Measurements from ENCODE around the gene COL4A4. TPM values are rescaled to one million over a fixed set of nuclear protein-coding genes. Genes with fewer than 3 reads are reported as not detected.

The COL4A4 gene
- total RNA-seq, 2 donors from 2014 or later = 0.08 to 0.26 TPM

GRCh38 chr2:227052879-227053278 lies 111.1 kb downstream of the COL4A4 start:
- peaks cover 8% of the 10 kb centered on the region for H3K27me3 Mint-ChIP-seq
- no peak overlapping the region for H3K27ac Mint-ChIP-seq
- peaks cover 3% of the 10 kb centered on the region for H3K9me3 Mint-ChIP-seq
- no peak overlapping the region for H3K4me3 Mint-ChIP-seq
- no peaks in the 10 kb centered on the region for H3K36me3 Mint-ChIP-seq (ENCODE audit: low read depth)
- H3K4me1 Mint-ChIP-seq = no peaks in the 10 kb centered on the region
- ATAC-seq (replicated peaks) = no peak

- Mint-ChIP-seq H3K36me3 (ENCODE audit: low read depth) (no peaks in the 10 kb centered on the region), H3K9me3 (peaks cover 3% of the 10 kb centered on the region), H3K4me3 (no peak overlapping the region), H3K27ac (no peak overlapping the region), H3K4me1 (no peaks in the 10 kb centered on the region), H3K27me3 (peaks cover 6% of the 10 kb centered on the region)
- ATAC-seq (replicated peaks) = no peak
Measured at GRCh38 chr2:227043981-227044380, 120.0 kb downstream of the COL4A4 start.

- Mint-ChIP-seq H3K27me3 (peaks cover 23% of the 10 kb centered on the region), H3K4me3 (no peak overlapping the region), H3K9me3 (no peaks in the 10 kb centered on the region), H3K27ac (no peak overlapping the region), H3K4me1 (no peaks in the 10 kb centered on the region), H3K36me3 (ENCODE audit: low read depth) (no peaks in the 10 kb centered on the region)
- ATAC-seq (replicated peaks) = no peak
Measured at GRCh38 chr2:227038550-227039189, 125.3 kb downstream of the COL4A4 start.

GRCh38 chr2:227036527-227036926 lies 127.5 kb downstream of the COL4A4 start:
- Mint-ChIP-seq H3K27me3 (peaks cover 23% of the 10 kb centered on the region), H3K27ac (no peak overlapping the region), H3K4me3 (no peak overlapping the region), H3K4me1 (no peaks in the 10 kb centered on the region), H3K9me3 (no peaks in the 10 kb centered on the region), H3K36me3 (ENCODE audit: low read depth) (no peaks in the 10 kb centered on the region)
- ATAC-seq (replicated peaks) = no peak

GRCh38 chr2:227035711-227036367 lies 128.2 kb downstream of the COL4A4 start:
- no peak for ATAC-seq (replicated peaks)
- no peaks in the 10 kb centered on the region for H3K4me1 Mint-ChIP-seq
- no peaks in the 10 kb centered on the region for H3K9me3 Mint-ChIP-seq
- no peak overlapping the region for H3K4me3 Mint-ChIP-seq
- no peak overlapping the region for H3K27ac Mint-ChIP-seq
- H3K36me3 Mint-ChIP-seq (ENCODE audit: low read depth) = no peaks in the 10 kb centered on the region
- peaks cover 26% of the 10 kb centered on the region for H3K27me3 Mint-ChIP-seq

- peak; percentile 51 for ATAC-seq (replicated peaks)
- H3K36me3 Mint-ChIP-seq (ENCODE audit: low read depth) = no peaks in the 10 kb centered on the region
- no peak overlapping the region for H3K27ac Mint-ChIP-seq
- no peak overlapping the region for H3K4me3 Mint-ChIP-seq
- H3K9me3 Mint-ChIP-seq = no peaks in the 10 kb centered on the region
- peaks cover 17% of the 10 kb centered on the region for H3K27me3 Mint-ChIP-seq
- H3K4me1 Mint-ChIP-seq = no peaks in the 10 kb centered on the region
Measured at GRCh38 chr2:227033471-227034148, 130.4 kb downstream of the COL4A4 start.

GRCh38 chr2:227031379-227031778 lies 132.6 kb downstream of the COL4A4 start:
- Mint-ChIP-seq H3K27me3 (peaks cover 13% of the 10 kb centered on the region), H3K4me3 (no peak overlapping the region), H3K36me3 (ENCODE audit: low read depth) (no peaks in the 10 kb centered on the region), H3K9me3 (no peaks in the 10 kb centered on the region), H3K27ac (no peak overlapping the region), H3K4me1 (no peaks in the 10 kb centered on the region)
- no peak for ATAC-seq (replicated peaks)

GRCh38 chr2:227030789-227031188 lies 133.2 kb downstream of the COL4A4 start:
- Mint-ChIP-seq H3K27ac (no peak overlapping the region), H3K36me3 (ENCODE audit: low read depth) (no peaks in the 10 kb centered on the region)

GRCh38 chr2:227029426-227030105 lies 134.4 kb downstream of the COL4A4 start:
- no peak overlapping the region for H3K27ac Mint-ChIP-seq
- H3K9me3 Mint-ChIP-seq = no peaks in the 10 kb centered on the region
- ATAC-seq (replicated peaks) = no peak
- peaks cover 6% of the 10 kb centered on the region for H3K27me3 Mint-ChIP-seq
- H3K4me1 Mint-ChIP-seq = no peaks in the 10 kb centered on the region
- H3K4me3 Mint-ChIP-seq = no peak overlapping the region
- no peaks in the 10 kb centered on the region for H3K36me3 Mint-ChIP-seq (ENCODE audit: low read depth)

More at GRCh38 chr2:227030789-227031188, 133.2 kb downstream of the COL4A4 start:
- no peaks in the 10 kb centered on the region for H3K4me1 Mint-ChIP-seq
- H3K4me3 Mint-ChIP-seq = no peak overlapping the region
- no peaks in the 10 kb centered on the region for H3K9me3 Mint-ChIP-seq
- no peak for ATAC-seq (replicated peaks)
- peaks cover 13% of the 10 kb centered on the region for H3K27me3 Mint-ChIP-seq

- Mint-ChIP-seq H3K4me1 (no peaks in the 10 kb centered on the region), H3K27me3 (peaks cover 2% of the 10 kb centered on the region), H3K4me3 (no peak overlapping the region), H3K9me3 (no peaks in the 10 kb centered on the region), H3K27ac (no peak overlapping the region), H3K36me3 (ENCODE audit: low read depth) (no peaks in the 10 kb centered on the region)
- no peak for ATAC-seq (replicated peaks)
Measured at GRCh38 chr2:227025510-227025909, 138.5 kb downstream of the COL4A4 start.

GRCh38 chr2:227022608-227023007 lies 141.4 kb downstream of the COL4A4 start:
- Mint-ChIP-seq H3K9me3 (no peaks in the 10 kb centered on the region), H3K4me3 (no peak overlapping the region), H3K36me3 (ENCODE audit: low read depth) (no peaks in the 10 kb centered on the region), H3K4me1 (no peaks in the 10 kb centered on the region), H3K27ac (no peak overlapping the region), H3K27me3 (no peaks in the 10 kb centered on the region)
- ATAC-seq (replicated peaks) = no peak

- Mint-ChIP-seq H3K9me3 (no peaks in the 10 kb centered on the region), H3K4me3 (no peak overlapping the region), H3K36me3 (ENCODE audit: low read depth) (no peaks in the 10 kb centered on the region), H3K27ac (no peak overlapping the region), H3K4me1 (no peaks in the 10 kb centered on the region), H3K27me3 (peaks cover 3% of the 10 kb centered on the region)
- no peak for ATAC-seq (replicated peaks)
Measured at GRCh38 chr2:227020416-227020815, 143.6 kb downstream of the COL4A4 start.

- Mint-ChIP-seq H3K4me3 (no peak overlapping the region), H3K9me3 (no peaks in the 10 kb centered on the region), H3K27me3 (peaks cover 9% of the 10 kb centered on the region), H3K27ac (no peak overlapping the region), H3K4me1 (no peaks in the 10 kb centered on the region), H3K36me3 (ENCODE audit: low read depth) (no peaks in the 10 kb centered on the region)
- no peak for ATAC-seq (replicated peaks)
Measured at GRCh38 chr2:227016894-227017293, 147.1 kb downstream of the COL4A4 start.

- H3K4me1 Mint-ChIP-seq = no peaks in the 10 kb centered on the region
Measured at GRCh38 chr2:227013881-227014280, 150.1 kb downstream of the COL4A4 start.

More at GRCh38 chr2:227013881-227014280, 150.1 kb downstream of the COL4A4 start:
- Mint-ChIP-seq H3K4me3 (no peak overlapping the region), H3K9me3 (no peaks in the 10 kb centered on the region), H3K27ac (no peak overlapping the region), H3K27me3 (peaks cover 9% of the 10 kb centered on the region), H3K36me3 (ENCODE audit: low read depth) (no peaks in the 10 kb centered on the region)
- ATAC-seq (replicated peaks) = no peak

Measured in activated T-helper 17 cell treated with anti-CD3 and anti-CD28 coated beads, Interleukin-2, amount 50 U/mL, for 72 hours (primary cell).